Sigmoid colon (tissue), 4 donors: Measurements from ENCODE around the gene WBP1.

Experiments
- EP300 ChIP-seq, 4 donors: sonication (generic); formaldehyde crosslinking; IDR thresholded peaks; one replicate each; pipeline ENCODE4 v1.6.1; 2017; ENCODE audit warnings: antibody characterized with exemption in 4 of 4
- POLR2A ChIP-seq, 2 donors: fragments of 450-650 bp; IDR thresholded peaks; one replicate each; pipeline ENCODE4 v1.6.1; 2016; ENCODE audit warnings: antibody characterized with exemption in 2 of 2, mild to moderate bottlenecking in 2 of 2, moderate library complexity in 2 of 2
- TF ChIP-seq, protein P1 (sequence below), 4 experiments: fragments of 450-650 bp in 3 of 4; fragments of 200-600 bp in 1 of 4; IDR thresholded peaks; one replicate each; pipeline ENCODE4 v1.5.1; 2016 to 2019; ENCODE audit warnings: antibody characterized with exemption in 4 of 4, mild to moderate bottlenecking in 3 of 4, moderate library complexity in 2 of 4

DNA sequence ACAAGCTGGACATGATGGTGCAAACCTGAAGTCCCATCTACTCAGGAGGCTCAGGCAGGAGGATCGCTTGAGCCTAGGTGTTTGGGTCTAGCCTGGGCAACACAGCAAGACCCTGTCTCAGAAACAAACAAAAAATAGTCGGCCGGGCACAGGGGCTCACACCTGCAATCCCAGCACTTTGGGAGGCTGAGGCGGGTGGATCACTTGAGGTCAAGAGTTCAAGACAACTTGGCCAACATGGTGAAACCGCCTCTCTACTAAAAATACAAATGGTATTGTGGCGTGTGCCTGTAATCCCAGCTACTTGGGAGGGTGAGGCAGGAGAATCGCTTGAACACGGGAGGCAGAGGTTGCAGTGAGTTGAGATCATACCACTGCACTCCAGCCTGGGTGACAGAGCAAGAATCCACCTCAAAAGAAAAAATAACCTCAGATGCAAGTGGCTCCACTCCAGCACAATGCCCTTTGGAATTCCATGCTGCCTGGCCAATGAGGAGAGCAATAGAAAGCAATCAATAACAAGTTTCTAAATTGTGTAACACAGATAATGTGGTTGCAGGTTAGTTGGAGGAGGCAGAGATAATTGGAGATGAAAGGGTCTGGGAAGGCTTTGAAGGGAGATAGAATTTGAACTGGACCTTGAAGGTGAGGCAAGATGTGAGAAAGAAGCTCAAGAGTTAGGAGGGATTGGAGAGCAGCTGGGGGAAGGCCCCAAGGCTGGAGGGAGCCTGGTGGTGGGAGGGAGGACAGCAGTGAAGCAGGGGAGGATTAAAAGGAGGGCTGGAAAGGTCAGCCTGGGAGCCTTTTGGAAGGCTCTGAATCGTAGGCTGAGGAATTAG lies 30.6 kb downstream of the WBP1 start:
- TF ChIP-seq EP300 (IDR thresholded peaks at IDR 0.05): no peak
- TF ChIP-seq, protein P1, sequence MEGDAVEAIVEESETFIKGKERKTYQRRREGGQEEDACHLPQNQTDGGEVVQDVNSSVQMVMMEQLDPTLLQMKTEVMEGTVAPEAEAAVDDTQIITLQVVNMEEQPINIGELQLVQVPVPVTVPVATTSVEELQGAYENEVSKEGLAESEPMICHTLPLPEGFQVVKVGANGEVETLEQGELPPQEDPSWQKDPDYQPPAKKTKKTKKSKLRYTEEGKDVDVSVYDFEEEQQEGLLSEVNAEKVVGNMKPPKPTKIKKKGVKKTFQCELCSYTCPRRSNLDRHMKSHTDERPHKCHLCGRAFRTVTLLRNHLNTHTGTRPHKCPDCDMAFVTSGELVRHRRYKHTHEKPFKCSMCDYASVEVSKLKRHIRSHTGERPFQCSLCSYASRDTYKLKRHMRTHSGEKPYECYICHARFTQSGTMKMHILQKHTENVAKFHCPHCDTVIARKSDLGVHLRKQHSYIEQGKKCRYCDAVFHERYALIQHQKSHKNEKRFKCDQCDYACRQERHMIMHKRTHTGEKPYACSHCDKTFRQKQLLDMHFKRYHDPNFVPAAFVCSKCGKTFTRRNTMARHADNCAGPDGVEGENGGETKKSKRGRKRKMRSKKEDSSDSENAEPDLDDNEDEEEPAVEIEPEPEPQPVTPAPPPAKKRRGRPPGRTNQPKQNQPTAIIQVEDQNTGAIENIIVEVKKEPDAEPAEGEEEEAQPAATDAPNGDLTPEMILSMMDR (IDR thresholded peaks at IDR 0.05): no peak
- no peak for TF ChIP-seq POLR2A (IDR thresholded peaks at IDR 0.05)
